ENCODE results near the gene CNTN4.

- TF ChIP-seq CTCF (IDR thresholded peaks at IDR 0.05) (no peak), POLR2A (IDR thresholded peaks at IDR 0.05) (no peak)
Observed at GRCh38 chr3:2506776-2507175, 408.1 kb downstream of the CNTN4 start.

All from breast epithelium (tissue), 3 donors.